GM12873 (cell line): ENCODE results near the gene DMD.

Experiments used
- TF ChIP-seq, protein P1 (sequence below): IDR thresholded peaks from 2 replicates; pipeline ENCODE4 v1.5.1; 2012; ENCODE audit warnings: low read depth, mild to moderate bottlenecking, moderate library complexity, low read length, control low read depth; ENCODE audit not compliant: insufficient read depth; ENCODE audit errors: missing control alignments

The DMD gene

GRCh38 chrX:31251336-31251735 lies 1960.0 kb downstream of the DMD start:
- TF ChIP-seq, protein P1, sequence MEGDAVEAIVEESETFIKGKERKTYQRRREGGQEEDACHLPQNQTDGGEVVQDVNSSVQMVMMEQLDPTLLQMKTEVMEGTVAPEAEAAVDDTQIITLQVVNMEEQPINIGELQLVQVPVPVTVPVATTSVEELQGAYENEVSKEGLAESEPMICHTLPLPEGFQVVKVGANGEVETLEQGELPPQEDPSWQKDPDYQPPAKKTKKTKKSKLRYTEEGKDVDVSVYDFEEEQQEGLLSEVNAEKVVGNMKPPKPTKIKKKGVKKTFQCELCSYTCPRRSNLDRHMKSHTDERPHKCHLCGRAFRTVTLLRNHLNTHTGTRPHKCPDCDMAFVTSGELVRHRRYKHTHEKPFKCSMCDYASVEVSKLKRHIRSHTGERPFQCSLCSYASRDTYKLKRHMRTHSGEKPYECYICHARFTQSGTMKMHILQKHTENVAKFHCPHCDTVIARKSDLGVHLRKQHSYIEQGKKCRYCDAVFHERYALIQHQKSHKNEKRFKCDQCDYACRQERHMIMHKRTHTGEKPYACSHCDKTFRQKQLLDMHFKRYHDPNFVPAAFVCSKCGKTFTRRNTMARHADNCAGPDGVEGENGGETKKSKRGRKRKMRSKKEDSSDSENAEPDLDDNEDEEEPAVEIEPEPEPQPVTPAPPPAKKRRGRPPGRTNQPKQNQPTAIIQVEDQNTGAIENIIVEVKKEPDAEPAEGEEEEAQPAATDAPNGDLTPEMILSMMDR: no peak

GRCh38 chrX:31245714-31246113 lies 1965.6 kb downstream of the DMD start:
- TF ChIP-seq, protein P1: no peak

- TF ChIP-seq, protein P1: no peak
These were observed 1967.5 kb downstream of the DMD start for GRCh38 chrX:31243804-31244203.

DNA sequence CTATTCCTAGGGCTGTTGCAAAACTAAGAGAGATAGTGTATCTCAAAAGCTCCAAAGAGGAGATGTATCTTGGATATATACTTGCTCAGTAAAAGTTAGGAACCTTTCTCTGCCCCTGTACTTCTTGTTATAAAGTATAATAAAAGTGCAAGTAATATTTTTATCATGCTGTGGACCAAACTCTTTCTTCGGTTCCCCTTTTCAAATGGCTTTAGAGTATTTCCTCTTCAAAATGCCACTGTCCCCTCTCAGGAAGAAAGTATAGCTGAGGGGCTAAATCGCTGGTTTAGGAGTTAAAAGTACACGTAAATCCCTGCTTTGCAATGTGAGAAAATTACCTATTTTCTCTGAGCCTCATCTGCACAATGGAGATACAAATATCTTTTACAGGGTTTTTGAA lies 1970.4 kb downstream of the DMD start:
- TF ChIP-seq, protein P1: no peak

GRCh38 chrX:31237189-31237588 lies 1974.2 kb downstream of the DMD start:
- TF ChIP-seq, protein P1: no peak

DNA sequence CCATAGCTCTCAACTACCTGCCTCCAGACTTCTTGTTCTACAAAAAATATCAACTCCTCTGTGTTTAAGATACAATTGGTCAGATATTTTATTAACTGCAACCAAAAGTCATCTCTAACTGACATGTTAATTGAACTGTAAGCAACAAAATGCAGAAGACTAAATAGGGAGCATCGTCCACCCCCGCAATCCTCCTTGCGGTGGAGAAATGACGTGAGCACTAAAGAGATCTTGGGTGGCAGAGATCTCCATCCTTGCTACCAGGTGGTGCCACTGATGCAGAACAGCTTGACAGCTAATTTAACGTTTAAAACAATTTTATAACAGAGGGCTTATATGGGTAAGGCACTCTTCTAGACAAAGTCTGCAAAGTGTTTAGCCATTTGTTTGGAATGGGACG lies 1975.1 kb downstream of the DMD start:
- TF ChIP-seq, protein P1: no peak

- TF ChIP-seq, protein P1: no peak
These were observed 1977.3 kb downstream of the DMD start for GRCh38 chrX:31233941-31234496.
